OCI-LY7 (cell line): ENCODE data around the gene FAM204A. TPM values are rescaled to one million over a fixed set of nuclear protein-coding genes. Genes with fewer than 3 reads are reported as not detected.

ENCODE experiments used
- BruUV-seq: library from RNA; stranded (reverse); fragments of 400-500 nt; replicated peaks from 2 replicates; lab custom pipeline; 2021; lab: Mats Ljungman, UMichigan
- CTCF ChIA-PET: fragments of 300-600 bp; sonication (Branson Sonifier 250); formaldehyde crosslinking; loops from one replicate; lab custom pipeline; 2022; ENCODE audit warnings: antibody characterized with exemption; ENCODE audit not compliant: unreplicated experiment; lab: Charles Lee
- POLR2A ChIA-PET: fragments of 300-600 bp; sonication (Branson Sonifier 250); formaldehyde crosslinking; loops from one replicate; lab custom pipeline; 2022; ENCODE audit warnings: antibody characterized with exemption; lab: Charles Lee
- DNase-seq: peaks from one replicate; pipeline ENCODE4 v3.0.0-alpha.2; 2015; ENCODE audit warnings: low spot score
- H2AFZ ChIP-seq: fragments of 200-600 bp; sonication (generic), shearing (Covaris generic); 2 replicates; pipeline ENCODE4 v1.6.1; 2014; ENCODE audit warnings: mild to moderate bottlenecking, antibody characterized with exemption, low read length, moderate library complexity
- H3K27ac ChIP-seq: fragments of 200-600 bp; sonication (generic); 2 replicates; pipeline ENCODE4 v1.5.1; 2014; ENCODE audit warnings: mixed run types, low read depth, mild to moderate bottlenecking, moderate library complexity, low read length, inconsistent platforms; ENCODE audit not compliant: poor library complexity, severe bottlenecking
- H3K36me3 ChIP-seq: fragments of 200-600 bp; sonication (generic); 2 replicates; pipeline ENCODE4 v1.6.1; 2014; ENCODE audit warnings: mild to moderate bottlenecking, antibody characterized with exemption, low read length, moderate library complexity, mixed read lengths; ENCODE audit not compliant: insufficient read depth
- H3K4me1 ChIP-seq: fragments of 200-600 bp; sonication (generic); 2 replicates; pipeline ENCODE4 v1.5.1; 2014; ENCODE audit warnings: mild to moderate bottlenecking, low read length; ENCODE audit not compliant: insufficient read depth, poor library complexity, severe bottlenecking
- H3K4me2 ChIP-seq: fragments of 200-600 bp; sonication (generic); 2 replicates; pipeline ENCODE4 v1.6.1; 2014; ENCODE audit warnings: mild to moderate bottlenecking, low read length
- H3K4me3 ChIP-seq: fragments of 200-600 bp; sonication (generic); 2 replicates; pipeline ENCODE4 v1.5.1; 2014; ENCODE audit warnings: mild to moderate bottlenecking, low read depth, low read length; ENCODE audit not compliant: poor library complexity, severe bottlenecking
- H3K79me2 ChIP-seq: fragments of 200-600 bp; sonication (generic); 2 replicates; pipeline ENCODE4 v1.6.1; 2016; ENCODE audit warnings: low read depth, mild to moderate bottlenecking, low read length, moderate library complexity, mixed read lengths; ENCODE audit not compliant: insufficient read depth
- H3K9me2 ChIP-seq: fragments of 200-600 bp; sonication (generic); 2 replicates; pipeline ENCODE4 v1.6.1; 2016; ENCODE audit warnings: mild to moderate bottlenecking, low read length, mixed read lengths; ENCODE audit not compliant: insufficient read depth
- H3K9me3 ChIP-seq: fragments of 200-600 bp; sonication (generic); 2 replicates; pipeline ENCODE4 v1.6.1; 2014; ENCODE audit warnings: mild to moderate bottlenecking, mixed run types, low read length, mixed read lengths
- H4K20me1 ChIP-seq: fragments of 200-600 bp; sonication (generic); 2 replicates; pipeline ENCODE4 v1.6.1; 2014; ENCODE audit warnings: mild to moderate bottlenecking, antibody characterized with exemption, low read length, moderate library complexity, mixed read lengths; ENCODE audit not compliant: insufficient read depth
- EZH2phosphoT487 ChIP-seq: fragments of 200-600 bp; sonication (generic); IDR thresholded peaks from 2 replicates; pipeline ENCODE4 v1.6.1; 2018; ENCODE audit warnings: low read depth, borderline replicate concordance, mild to moderate bottlenecking, mixed run types, antibody characterized with exemption, low read length, moderate library complexity, mixed read lengths
- intact Hi-C: fragments of 100-400 bp; cut with micrococcal nuclease; formaldehyde crosslinking; loops from one replicate; pipeline ENCODE4 v1.10.0; 2022; ENCODE audit not compliant: unreplicated experiment
- total RNA-seq, 2 experiments: library from RNA; depleted of rRNA in 1 of 2; stranded (reverse); fragments of >200 nt in 1 of 2; shearing (Covaris generic) in 1 of 2; gene quantifications; 2 replicates each; pipeline ENCODE4 v1.2.3, GENCODE V29; 2014 to 2022
- TF ChIP-seq, protein P1 (sequence below): fragments of 200-600 bp; sonication (generic); conservative IDR thresholded peaks from 2 replicates; pipeline ENCODE4 v1.5.1; 2014; ENCODE audit warnings: mild to moderate bottlenecking, antibody characterized with exemption, low read length, moderate library complexity, mixed read lengths

FAM204A gene
- total RNA-seq, 2 experiments from 2014 or later = 32.4 to 44.9 TPM

DNA sequence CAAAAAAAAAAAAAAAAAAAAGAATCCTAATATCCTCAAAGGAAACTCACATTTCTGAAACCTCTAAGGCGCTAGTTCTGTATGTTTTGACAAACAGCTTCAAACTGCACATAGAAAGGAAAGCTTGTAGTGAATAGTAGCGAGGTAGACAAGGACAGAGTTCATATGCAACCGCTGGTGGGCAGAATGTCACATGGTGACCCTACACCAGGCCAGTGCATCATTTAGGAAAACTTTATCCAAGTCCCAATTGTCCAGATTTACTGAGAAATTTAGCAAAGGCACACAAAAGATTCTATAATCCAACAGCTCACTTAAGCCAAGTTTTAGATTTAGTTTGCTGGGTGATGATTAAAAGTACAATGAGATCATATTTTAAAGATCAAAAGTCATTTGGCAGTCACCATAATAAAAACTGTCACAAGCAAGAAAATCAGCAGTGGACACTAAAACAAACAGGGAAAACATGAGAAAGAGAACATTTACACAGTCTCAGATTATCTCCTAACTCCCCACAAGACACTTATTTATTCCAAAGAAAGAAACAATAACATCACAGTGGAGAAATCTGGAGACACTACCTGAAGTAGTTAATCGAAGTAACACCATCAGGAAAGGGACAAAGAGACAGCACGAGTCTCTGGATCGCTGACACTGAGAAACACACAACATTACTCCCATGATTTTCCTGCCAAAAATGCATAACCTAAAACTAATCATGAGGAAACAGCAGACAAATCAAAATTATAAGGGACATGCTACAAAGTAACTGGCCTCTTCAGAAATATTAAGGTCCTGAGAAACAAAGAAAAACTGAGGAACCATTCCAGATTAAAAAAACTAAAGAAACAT lies 20.2 kb downstream of the FAM204A start:
- no peak for DNase-seq
- no peaks in the 10 kb centered on the region for H3K79me2 ChIP-seq
- peaks cover 68% of the 10 kb centered on the region for H3K36me3 ChIP-seq

DNA sequence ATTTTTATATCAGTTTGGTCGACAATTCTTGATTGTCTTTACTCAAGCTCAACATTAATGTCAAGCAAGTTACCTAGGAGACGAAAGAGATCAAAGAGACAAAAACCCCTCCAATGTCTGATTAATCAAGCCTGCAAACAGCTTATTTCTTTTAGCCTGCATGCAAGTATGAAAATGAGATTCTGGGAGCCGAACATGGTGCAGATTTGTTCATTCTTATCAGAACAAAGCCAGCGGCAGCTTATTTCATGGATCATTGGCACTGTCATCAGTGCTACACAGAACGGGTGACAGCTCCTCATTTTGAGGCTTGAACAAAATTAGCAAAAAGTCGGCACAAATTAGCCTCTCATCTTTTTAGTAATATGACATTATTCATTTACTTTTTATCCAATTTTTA lies 26.5 kb downstream of the FAM204A start:
- Histone ChIP-seq H3K27ac (no peak overlapping the region), H3K36me3 (peaks cover 14% of the 10 kb centered on the region; the same call in 1 of the 2 replicates), H4K20me1 (no peaks in the 10 kb centered on the region; the same call in 1 of the 2 replicates), H2AFZ (no peak overlapping the region), H3K9me3 (no peaks in the 10 kb centered on the region), H3K4me3 (no peak overlapping the region), H3K4me2 (no peak overlapping the region), H3K9me2 (no peaks in the 10 kb centered on the region), H3K79me2 (no peaks in the 10 kb centered on the region), H3K4me1 (no peaks in the 10 kb centered on the region)
- no TSS peak for BruUV-seq
- TF ChIP-seq, protein P1, sequence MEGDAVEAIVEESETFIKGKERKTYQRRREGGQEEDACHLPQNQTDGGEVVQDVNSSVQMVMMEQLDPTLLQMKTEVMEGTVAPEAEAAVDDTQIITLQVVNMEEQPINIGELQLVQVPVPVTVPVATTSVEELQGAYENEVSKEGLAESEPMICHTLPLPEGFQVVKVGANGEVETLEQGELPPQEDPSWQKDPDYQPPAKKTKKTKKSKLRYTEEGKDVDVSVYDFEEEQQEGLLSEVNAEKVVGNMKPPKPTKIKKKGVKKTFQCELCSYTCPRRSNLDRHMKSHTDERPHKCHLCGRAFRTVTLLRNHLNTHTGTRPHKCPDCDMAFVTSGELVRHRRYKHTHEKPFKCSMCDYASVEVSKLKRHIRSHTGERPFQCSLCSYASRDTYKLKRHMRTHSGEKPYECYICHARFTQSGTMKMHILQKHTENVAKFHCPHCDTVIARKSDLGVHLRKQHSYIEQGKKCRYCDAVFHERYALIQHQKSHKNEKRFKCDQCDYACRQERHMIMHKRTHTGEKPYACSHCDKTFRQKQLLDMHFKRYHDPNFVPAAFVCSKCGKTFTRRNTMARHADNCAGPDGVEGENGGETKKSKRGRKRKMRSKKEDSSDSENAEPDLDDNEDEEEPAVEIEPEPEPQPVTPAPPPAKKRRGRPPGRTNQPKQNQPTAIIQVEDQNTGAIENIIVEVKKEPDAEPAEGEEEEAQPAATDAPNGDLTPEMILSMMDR = no peak
- TF ChIP-seq EZH2phosphoT487 = no peak
- ChIA-PET CTCF (no interaction called here), POLR2A (interaction anchor here (0.7 to 1.7 kb wide), 3 partner anchors 8 to 28 kb away, joined by 3 to 4 read pairs (median 4); no protein-coding TSS in a partner anchor)
- no peak for DNase-seq
- intact Hi-C loops = no loop called here

More for the DNA sequence above, 20.2 kb downstream of the FAM204A start:
- ChIA-PET CTCF (no interaction called here), POLR2A (no interaction called here)
- no peak overlapping the region for H3K27ac ChIP-seq
- no peak overlapping the region for H3K4me3 ChIP-seq
- intact Hi-C loops = no loop called here
- no peaks in the 10 kb centered on the region; the same call in 1 of the 2 replicates for H4K20me1 ChIP-seq
- no peaks in the 10 kb centered on the region for H3K4me1 ChIP-seq
- no peak overlapping the region for H3K4me2 ChIP-seq
- no peaks in the 10 kb centered on the region for H3K9me3 ChIP-seq
- TF ChIP-seq, protein P1 = no peak
- no peak for TF ChIP-seq EZH2phosphoT487
- no TSS peak for BruUV-seq
- H2AFZ ChIP-seq = no peak overlapping the region
- H3K9me2 ChIP-seq = no peaks in the 10 kb centered on the region

DNA sequence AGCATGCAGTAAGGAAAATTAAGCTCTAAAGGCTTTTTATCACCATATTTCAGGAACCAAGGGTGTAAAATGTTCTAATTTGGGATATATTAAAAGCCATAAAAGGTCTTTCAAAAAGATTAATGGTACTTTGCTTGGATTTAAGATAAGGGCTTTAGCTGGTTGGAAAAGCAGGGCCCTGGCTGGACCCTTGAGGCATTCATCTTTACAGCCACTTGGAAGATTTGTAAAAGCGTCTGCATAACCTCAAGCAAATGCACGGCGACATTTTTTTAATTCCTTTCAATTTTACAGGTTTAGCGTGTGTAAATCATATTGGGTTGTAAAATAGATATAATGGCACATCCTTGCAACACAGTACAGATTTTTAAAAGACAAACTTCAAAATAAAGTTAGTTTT lies 27.2 kb downstream of the FAM204A start:
- Histone ChIP-seq H3K4me3 (no peak overlapping the region), H3K27ac (no peak overlapping the region), H3K4me2 (no peak overlapping the region), H4K20me1 (no peaks in the 10 kb centered on the region; the same call in 1 of the 2 replicates), H2AFZ (no peak overlapping the region), H3K36me3 (peaks cover 10% of the 10 kb centered on the region; the same call in 1 of the 2 replicates), H3K4me1 (no peaks in the 10 kb centered on the region), H3K9me2 (no peaks in the 10 kb centered on the region), H3K9me3 (no peaks in the 10 kb centered on the region), H3K79me2 (no peaks in the 10 kb centered on the region)
- TF ChIP-seq, protein P1 = no peak
- TF ChIP-seq EZH2phosphoT487 = no peak
- no TSS peak for BruUV-seq
- no peak for DNase-seq
- ChIA-PET POLR2A (interaction anchor here (0.5 to 1.7 kb wide), 3 partner anchors 8 to 739 kb away, joined by 3 to 4 read pairs (median 4); no protein-coding TSS in a partner anchor), CTCF (no interaction called here)
- intact Hi-C loops = no loop called here
